ENCODE measurements around the gene SLC25A13.

DNA sequence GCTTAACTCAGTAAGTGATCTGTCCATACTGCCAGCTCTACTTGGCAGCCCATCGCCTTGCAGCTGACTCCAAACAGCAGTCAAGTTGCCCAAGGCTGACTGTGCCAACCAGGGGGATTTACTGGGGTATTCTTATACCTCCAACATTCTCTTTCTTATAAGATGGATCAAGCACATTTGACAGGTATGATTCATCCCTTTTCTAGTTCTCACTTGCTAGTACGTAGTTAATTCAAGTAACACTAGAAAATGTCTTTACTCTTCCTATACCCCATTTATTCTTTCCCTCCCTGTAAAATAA lies 77.0 kb downstream of the SLC25A13 start:
- no peak for TF ChIP-seq POLR2A (IDR thresholded peaks at IDR 0.05; ENCODE audit: control extremely low read depth in 1 of 2, low read depth in 2 of 2, low read length in 2 of 2)
- no peak for TF ChIP-seq ZNF274 (IDR thresholded peaks at IDR 0.05; ENCODE audit: borderline replicate concordance, extremely low read depth, low read length)
- TF ChIP-seq RFX5 (IDR thresholded peaks at IDR 0.05; ENCODE audit: borderline replicate concordance, low read depth, low read length): no peak
- TF ChIP-seq CTCF (IDR thresholded peaks at IDR 0.05; ENCODE audit: control extremely low read depth in 1 of 3, insufficient read depth in 1 of 3, low read depth in 1 of 3, low read length in 3 of 3): no peak
- TF ChIP-seq RAD21 (IDR thresholded peaks at IDR 0.05 in 1 of 2, conservative IDR thresholded peaks at IDR 0.05 in 1 of 2; ENCODE audit: low read depth in 2 of 2, low read length in 2 of 2): no peak
- TF ChIP-seq ATF3 (IDR thresholded peaks at IDR 0.05; ENCODE audit: insufficient read depth, low read depth, low read length): no peak
- no peak for TF ChIP-seq NRF1 (IDR thresholded peaks at IDR 0.05; ENCODE audit: low read depth, low read length)
- no peak for TF ChIP-seq JUN (IDR thresholded peaks at IDR 0.05; ENCODE audit: low read depth, low read length)
- no peak for TF ChIP-seq GABPA (IDR thresholded peaks at IDR 0.05; ENCODE audit: borderline replicate concordance, insufficient read depth, low read length)
- no peak for TF ChIP-seq SIN3A (conservative IDR thresholded peaks at IDR 0.05 in 1 of 2, IDR thresholded peaks at IDR 0.05 in 1 of 2; ENCODE audit: low read depth in 1 of 2, low read length in 2 of 2)
- TF ChIP-seq KDM1A (IDR thresholded peaks at IDR 0.05; ENCODE audit: borderline replicate concordance, low read length): no peak
- no peak for TF ChIP-seq POLR2AphosphoS5 (IDR thresholded peaks at IDR 0.05; ENCODE audit: low read depth, low read length)

All from H1 (cell line).